Measurements from ENCODE around the gene PADI2.
A peak's percentile ranks its signal among the peaks of the same experiment; 100 is the strongest.

The PADI2 gene

GRCh38 chr1:17053685-17054410 is 65.4 kb downstream of the PADI2 start, which contains the start of gene SDHB:
Gene SDHB, minus strand, starts transcription at chr1:17054032. Its CDS starts 13 bp downstream, at chr1:17054019.
- peak; percentile 98 for DNase-seq (ENCODE audit: low spot score)

GRCh38 chr1:17053086-17053684 is 66.1 kb downstream of the PADI2 start:
- DNase-seq (ENCODE audit: low spot score) = no peak

- no peak for DNase-seq (ENCODE audit: low spot score)
These were observed 66.6 kb downstream of the PADI2 start for GRCh38 chr1:17052641-17053040.

- no peak for DNase-seq (ENCODE audit: low spot score)
These were observed 67.2 kb downstream of the PADI2 start for GRCh38 chr1:17052038-17052437.

- DNase-seq (ENCODE audit: low spot score) = no peak
These were observed 71.3 kb downstream of the PADI2 start for GRCh38 chr1:17047924-17048323.

- no peak for DNase-seq (ENCODE audit: low spot score)
These were observed 73.0 kb downstream of the PADI2 start for GRCh38 chr1:17046334-17046657.

GRCh38 chr1:17045634-17046333 is 73.5 kb downstream of the PADI2 start:
- peak; percentile 77 for DNase-seq (ENCODE audit: low spot score)

GRCh38 chr1:17045150-17045549 is 74.1 kb downstream of the PADI2 start:
- DNase-seq (ENCODE audit: low spot score) = peak; percentile 68

GRCh38 chr1:17043676-17044075 is 75.6 kb downstream of the PADI2 start:
- no peak for DNase-seq (ENCODE audit: low spot score)

GRCh38 chr1:17040135-17040534 is 79.1 kb downstream of the PADI2 start:
- DNase-seq (ENCODE audit: low spot score) = no peak

- no peak for DNase-seq (ENCODE audit: low spot score)
These were observed 79.7 kb downstream of the PADI2 start for GRCh38 chr1:17039522-17039921.

- no peak for DNase-seq (ENCODE audit: low spot score)
These were observed 85.8 kb downstream of the PADI2 start for GRCh38 chr1:17033481-17033880.

GRCh38 chr1:17032741-17033140 is 86.5 kb downstream of the PADI2 start:
- no peak for DNase-seq (ENCODE audit: low spot score)

- DNase-seq (ENCODE audit: low spot score) = no peak
These were observed 87.8 kb downstream of the PADI2 start for GRCh38 chr1:17031436-17031835.

GRCh38 chr1:17030206-17030605 is 89.0 kb downstream of the PADI2 start:
- DNase-seq (ENCODE audit: low spot score) = no peak

- no peak for DNase-seq (ENCODE audit: low spot score)
These were observed 90.5 kb downstream of the PADI2 start for GRCh38 chr1:17028662-17029188.

- no peak for DNase-seq (ENCODE audit: low spot score)
These were observed 91.4 kb downstream of the PADI2 start for GRCh38 chr1:17027900-17028299.

- no peak for DNase-seq (ENCODE audit: low spot score)
These were observed 91.8 kb downstream of the PADI2 start for GRCh38 chr1:17027403-17027802.

- no peak for DNase-seq (ENCODE audit: low spot score)
These were observed 94.5 kb downstream of the PADI2 start for GRCh38 chr1:17024721-17025120.

- no peak for DNase-seq (ENCODE audit: low spot score)
These were observed 95.7 kb downstream of the PADI2 start for GRCh38 chr1:17023573-17023972.

GRCh38 chr1:17023102-17023501 is 96.1 kb downstream of the PADI2 start:
- peak; percentile 35 for DNase-seq (ENCODE audit: low spot score)

- DNase-seq (ENCODE audit: low spot score) = no peak
These were observed 97.4 kb downstream of the PADI2 start for GRCh38 chr1:17021896-17022295.

GRCh38 chr1:17020502-17020901 is 98.7 kb downstream of the PADI2 start:
- no peak for DNase-seq (ENCODE audit: low spot score)
